DMS 273 (cell line): ENCODE results near the gene CRADD.

Experiments used
- DNase-seq: peaks from one replicate; lab custom pipeline; 2025; ENCODE audit not compliant: unreplicated experiment; lab: John Stamatoyannopoulos, UW

CRADD gene

GRCh38 chr12:93670104-93670503 lies 7.1 kb upstream of the CRADD start:
- DNase-seq, result no peak

GRCh38 chr12:93671044-93671443 lies 6.1 kb upstream of the CRADD start:
- no peak for DNase-seq

- no peak for DNase-seq
Measured at GRCh38 chr12:93673084-93673483, 4.1 kb upstream of the CRADD start.

GRCh38 chr12:93674386-93674785 lies 2.8 kb upstream of the CRADD start:
- no peak for DNase-seq

GRCh38 chr12:93676408-93677194 lies 574 bp upstream of the CRADD start:
- no peak for DNase-seq

GRCh38 chr12:93678779-93679178 lies 1.6 kb downstream of the CRADD start:
- no peak for DNase-seq

- peak; percentile 46 for DNase-seq
Measured at GRCh38 chr12:93679308-93679925, 2.2 kb downstream of the CRADD start.

GRCh38 chr12:93680006-93680405 lies 2.8 kb downstream of the CRADD start:
- no peak for DNase-seq

GRCh38 chr12:93682846-93683261 lies 5.7 kb downstream of the CRADD start:
- no peak for DNase-seq

- no peak for DNase-seq
Measured at GRCh38 chr12:93683410-93683809, 6.2 kb downstream of the CRADD start.

GRCh38 chr12:93684716-93685115 lies 7.5 kb downstream of the CRADD start:
- no peak for DNase-seq

- no peak for DNase-seq
Measured at GRCh38 chr12:93686572-93687356, 9.6 kb downstream of the CRADD start.

GRCh38 chr12:93689076-93689834 lies 12.1 kb downstream of the CRADD start:
- DNase-seq, result no peak

GRCh38 chr12:93696462-93696861 lies 19.3 kb downstream of the CRADD start:
- no peak for DNase-seq

GRCh38 chr12:93698307-93699092 lies 21.3 kb downstream of the CRADD start:
- DNase-seq, result no peak

GRCh38 chr12:93699271-93700145 lies 22.3 kb downstream of the CRADD start:
- no peak for DNase-seq

GRCh38 chr12:93702707-93703315 lies 25.6 kb downstream of the CRADD start:
- no peak for DNase-seq

- DNase-seq, result no peak
Measured at GRCh38 chr12:93704122-93704521, 26.9 kb downstream of the CRADD start.

GRCh38 chr12:93704625-93705024 lies 27.4 kb downstream of the CRADD start:
- DNase-seq, result no peak
